Neural cell (in vitro differentiated cells): Measurements from ENCODE around the gene LY6G5B. TPM values are rescaled to one million over a fixed set of nuclear protein-coding genes. Genes with fewer than 3 reads are reported as not detected.

Experiments
- H2AFZ ChIP-seq: fragments of 200-600, 300-800 bp; sonication (generic), shearing (Covaris generic); 2 replicates; pipeline ENCODE4 v1.6.0; 2014; ENCODE audit warnings: low read depth, mild to moderate bottlenecking, antibody characterized with exemption, low read length, moderate library complexity
- H3F3A ChIP-seq: fragments of 200-600 bp; shearing (Covaris generic); 2 replicates; pipeline ENCODE4 v1.6.1; 2016; ENCODE audit warnings: mild to moderate bottlenecking, moderate library complexity, mixed read lengths, antibody characterized with exemption, low read length; ENCODE audit not compliant: insufficient read depth, poor library complexity, severe bottlenecking
- H3K27ac ChIP-seq: fragments of 200-600, 300-800 bp; sonication (generic), shearing (Covaris generic); 2 replicates; pipeline ENCODE4 v1.5.1; 2014; ENCODE audit warnings: mild to moderate bottlenecking, low read length, moderate library complexity
- H3K27me3 ChIP-seq: fragments of 300-800, 200-600 bp; sonication (generic), shearing (Covaris generic); 2 replicates; pipeline ENCODE4 v1.6.0; 2014; ENCODE audit warnings: mild to moderate bottlenecking, low read depth, low read length, moderate library complexity; ENCODE audit not compliant: insufficient read depth
- H3K36me3 ChIP-seq: fragments of 300-800, 200-600 bp; sonication (generic), shearing (Covaris generic); 2 replicates; pipeline ENCODE4 v1.5.1; 2014; ENCODE audit warnings: mild to moderate bottlenecking, antibody characterized with exemption, low read length, moderate library complexity; ENCODE audit not compliant: insufficient read depth
- H3K4me2 ChIP-seq: fragments of 300-800, 200-600 bp; sonication (generic), shearing (Covaris generic); 2 replicates; pipeline ENCODE4 v1.6.0; 2014; ENCODE audit warnings: mild to moderate bottlenecking, low read length
- H3K4me3 ChIP-seq: fragments of 300-800, 200-600 bp; sonication (generic), shearing (Covaris generic); 2 replicates; pipeline ENCODE4 v1.5.1; 2014; ENCODE audit warnings: mild to moderate bottlenecking, low read length, moderate library complexity
- H3K79me2 ChIP-seq: fragments of 200-600 bp; shearing (Covaris generic); replicated peaks from 2 replicates; pipeline ENCODE4 v1.6.0; 2014; ENCODE audit warnings: mild to moderate bottlenecking, low read length, moderate library complexity; ENCODE audit not compliant: insufficient read depth
- H3K9ac ChIP-seq: fragments of 300-800, 200-600 bp; sonication (generic), shearing (Covaris generic); 2 replicates; pipeline ENCODE4 v1.6.1; 2016; ENCODE audit warnings: mild to moderate bottlenecking, low read length, mixed read lengths
- H3K9me2 ChIP-seq: fragments of 200-600 bp; shearing (Covaris generic); 2 replicates; pipeline ENCODE4 v1.6.1; 2016; ENCODE audit warnings: mild to moderate bottlenecking, low read length, mixed read lengths; ENCODE audit not compliant: insufficient read depth
- H3K9me3 ChIP-seq: fragments of 200-600, 300-800 bp; sonication (generic), shearing (Covaris generic); 2 replicates; pipeline ENCODE4 v1.6.1; 2016; ENCODE audit warnings: mild to moderate bottlenecking, mixed run types, low read length, moderate library complexity, mixed read lengths
- H4K20me1 ChIP-seq: fragments of 200-600 bp; shearing (Covaris generic); 2 replicates; pipeline ENCODE4 v1.6.1; 2016; ENCODE audit warnings: mild to moderate bottlenecking, mixed run types; ENCODE audit not compliant: insufficient read depth
- EP300 ChIP-seq: fragments of 450-650 bp; conservative IDR thresholded peaks from 2 replicates; pipeline ENCODE4 v1.6.1; 2014; ENCODE audit warnings: antibody characterized with exemption, mild to moderate bottlenecking, moderate library complexity; ENCODE audit not compliant: poor library complexity, severe bottlenecking
- EZH2 ChIP-seq: fragments of 200-600, 300-800 bp; shearing (Covaris generic), sonication (generic); IDR thresholded peaks from 2 replicates; pipeline ENCODE4 v1.6.1; 2014; ENCODE audit warnings: antibody characterized with exemption, low read length, borderline replicate concordance, mild to moderate bottlenecking; ENCODE audit not compliant: insufficient read depth, poor library complexity, severe bottlenecking
- MXI1 ChIP-seq: fragments of 450-650 bp; conservative IDR thresholded peaks from 2 replicates; pipeline ENCODE4 v1.6.1; 2014; ENCODE audit warnings: antibody characterized with exemption, mild to moderate bottlenecking; ENCODE audit not compliant: poor library complexity, severe bottlenecking
- POLR2AphosphoS5 ChIP-seq: IDR thresholded peaks from 2 replicates; pipeline ENCODE4 v1.6.1; 2012
- RAD21 ChIP-seq: fragments of 450-650 bp; conservative IDR thresholded peaks from 2 replicates; pipeline ENCODE4 v1.6.1; 2014; ENCODE audit warnings: antibody characterized with exemption, mild to moderate bottlenecking, moderate library complexity
- SMC3 ChIP-seq: fragments of 450-650 bp; conservative IDR thresholded peaks from 2 replicates; pipeline ENCODE4 v1.6.1; 2014; ENCODE audit warnings: antibody characterized with exemption, mild to moderate bottlenecking, moderate library complexity; ENCODE audit not compliant: poor library complexity
- TAF1 ChIP-seq: IDR thresholded peaks from 2 replicates; pipeline ENCODE4 v1.6.1; 2012; ENCODE audit warnings: low read depth
- polyA plus RNA-seq: library from polyadenylated mRNA; depleted of rRNA; stranded (reverse); fragments of >200 nt; gene quantifications from 2 replicates; pipeline ENCODE4 v1.2.3, GENCODE V29; 2014
- TF ChIP-seq, protein P1 (sequence below): IDR thresholded peaks from 2 replicates; pipeline ENCODE4 v1.6.1; 2012; ENCODE audit warnings: borderline replicate concordance
- TF ChIP-seq, protein P2 (sequence below): fragments of 450-650 bp; IDR thresholded peaks from 2 replicates; pipeline ENCODE4 v1.5.1; 2014; ENCODE audit warnings: antibody characterized with exemption, mild to moderate bottlenecking, moderate library complexity; ENCODE audit not compliant: poor library complexity, severe bottlenecking

Gene LY6G5B
- polyA plus RNA-seq, 1 donor from 2014 or later = 4.0 TPM

DNA sequence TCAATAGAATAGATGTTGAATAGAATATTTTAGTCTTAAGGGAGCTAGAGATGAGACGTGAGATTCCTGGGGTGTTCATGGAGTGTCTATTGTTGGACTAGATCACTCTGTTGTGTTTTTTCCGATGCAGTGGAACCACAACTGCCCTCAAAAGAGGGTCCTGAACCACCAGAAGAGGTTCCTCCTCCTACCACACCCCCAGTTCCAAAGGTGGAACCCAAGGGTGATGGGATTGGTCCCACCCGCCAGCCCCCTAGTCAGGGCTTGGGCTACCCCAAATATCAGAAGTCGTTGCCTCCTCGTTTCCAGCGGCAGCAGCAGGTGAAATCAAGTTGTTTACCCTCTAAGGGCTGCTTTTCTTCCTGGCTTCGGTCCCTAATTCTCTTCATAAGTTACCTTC, 40.8 kb upstream of the LY6G5B start:
- TF ChIP-seq SMC3 = no peak
- H3K79me2 ChIP-seq = peaks cover 19% of the 10 kb centered on the region
- no peak overlapping the region for H3K4me3 ChIP-seq
- H3K4me2 ChIP-seq = no peak overlapping the region
- no peak overlapping the region for H3K9ac ChIP-seq
- no peaks in the 10 kb centered on the region for H3K9me2 ChIP-seq
- no peaks in the 10 kb centered on the region for H3K9me3 ChIP-seq
- H3K27ac ChIP-seq = no peak overlapping the region
- H4K20me1 ChIP-seq = no peaks in the 10 kb centered on the region
- H3K36me3 ChIP-seq = peaks cover 5% of the 10 kb centered on the region
- no peak overlapping the region for H2AFZ ChIP-seq
- no peaks in the 10 kb centered on the region for H3K27me3 ChIP-seq
- H3F3A ChIP-seq = no peaks in the 10 kb centered on the region

DNA sequence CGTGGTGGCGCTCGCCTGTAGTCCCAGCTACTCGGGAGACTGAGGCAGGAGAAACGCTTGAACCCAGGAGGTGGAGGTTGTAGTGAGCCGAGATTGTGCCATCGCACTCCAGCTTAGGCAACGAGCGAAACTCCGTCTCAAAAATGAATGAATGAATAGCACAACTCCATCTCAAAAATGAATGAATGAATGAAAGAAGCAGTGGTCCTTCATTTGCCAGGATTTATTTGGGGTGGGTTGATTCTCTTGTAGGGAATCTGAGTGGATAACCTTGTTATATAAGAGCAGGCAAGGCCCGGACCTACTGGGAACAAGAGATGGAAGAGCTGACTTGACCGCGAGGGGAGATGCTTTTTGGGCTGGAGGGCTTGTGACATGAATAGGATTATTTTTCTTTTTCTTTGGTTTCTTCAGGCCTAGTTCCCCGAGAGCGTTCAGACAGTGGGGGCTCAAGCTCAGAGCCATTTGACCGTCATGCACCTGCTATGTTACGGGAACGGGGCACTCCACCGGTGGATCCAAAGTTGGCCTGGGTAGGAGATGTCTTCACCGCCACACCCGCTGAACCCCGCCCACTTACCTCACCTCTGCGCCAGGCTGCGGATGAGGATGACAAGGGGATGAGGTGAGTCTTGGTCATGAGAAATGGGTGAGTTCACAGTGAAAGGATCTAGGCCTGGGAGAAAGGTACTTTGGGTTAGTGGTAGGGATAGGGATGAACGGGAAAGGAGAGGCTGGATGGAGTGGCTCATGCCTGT, 39.4 kb upstream of the LY6G5B start:
- Histone ChIP-seq H3K79me2 (peaks cover 15% of the 10 kb centered on the region), H3K27me3 (no peaks in the 10 kb centered on the region), H3K4me2 (no peak overlapping the region), H3K27ac (no peak overlapping the region), H2AFZ (no peak overlapping the region), H3K9me2 (no peaks in the 10 kb centered on the region), H4K20me1 (no peaks in the 10 kb centered on the region), H3F3A (no peaks in the 10 kb centered on the region), H3K4me3 (no peak overlapping the region), H3K36me3 (peaks cover 5% of the 10 kb centered on the region), H3K9me3 (no peaks in the 10 kb centered on the region), H3K9ac (no peak overlapping the region)
- no peak for TF ChIP-seq TAF1
- no peak for TF ChIP-seq SMC3
- TF ChIP-seq RAD21 = no peak
- no peak for TF ChIP-seq MXI1
- TF ChIP-seq POLR2AphosphoS5 = no peak
- TF ChIP-seq, protein P1, sequence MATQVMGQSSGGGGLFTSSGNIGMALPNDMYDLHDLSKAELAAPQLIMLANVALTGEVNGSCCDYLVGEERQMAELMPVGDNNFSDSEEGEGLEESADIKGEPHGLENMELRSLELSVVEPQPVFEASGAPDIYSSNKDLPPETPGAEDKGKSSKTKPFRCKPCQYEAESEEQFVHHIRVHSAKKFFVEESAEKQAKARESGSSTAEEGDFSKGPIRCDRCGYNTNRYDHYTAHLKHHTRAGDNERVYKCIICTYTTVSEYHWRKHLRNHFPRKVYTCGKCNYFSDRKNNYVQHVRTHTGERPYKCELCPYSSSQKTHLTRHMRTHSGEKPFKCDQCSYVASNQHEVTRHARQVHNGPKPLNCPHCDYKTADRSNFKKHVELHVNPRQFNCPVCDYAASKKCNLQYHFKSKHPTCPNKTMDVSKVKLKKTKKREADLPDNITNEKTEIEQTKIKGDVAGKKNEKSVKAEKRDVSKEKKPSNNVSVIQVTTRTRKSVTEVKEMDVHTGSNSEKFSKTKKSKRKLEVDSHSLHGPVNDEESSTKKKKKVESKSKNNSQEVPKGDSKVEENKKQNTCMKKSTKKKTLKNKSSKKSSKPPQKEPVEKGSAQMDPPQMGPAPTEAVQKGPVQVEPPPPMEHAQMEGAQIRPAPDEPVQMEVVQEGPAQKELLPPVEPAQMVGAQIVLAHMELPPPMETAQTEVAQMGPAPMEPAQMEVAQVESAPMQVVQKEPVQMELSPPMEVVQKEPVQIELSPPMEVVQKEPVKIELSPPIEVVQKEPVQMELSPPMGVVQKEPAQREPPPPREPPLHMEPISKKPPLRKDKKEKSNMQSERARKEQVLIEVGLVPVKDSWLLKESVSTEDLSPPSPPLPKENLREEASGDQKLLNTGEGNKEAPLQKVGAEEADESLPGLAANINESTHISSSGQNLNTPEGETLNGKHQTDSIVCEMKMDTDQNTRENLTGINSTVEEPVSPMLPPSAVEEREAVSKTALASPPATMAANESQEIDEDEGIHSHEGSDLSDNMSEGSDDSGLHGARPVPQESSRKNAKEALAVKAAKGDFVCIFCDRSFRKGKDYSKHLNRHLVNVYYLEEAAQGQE = no peak
- TF ChIP-seq, protein P2, sequence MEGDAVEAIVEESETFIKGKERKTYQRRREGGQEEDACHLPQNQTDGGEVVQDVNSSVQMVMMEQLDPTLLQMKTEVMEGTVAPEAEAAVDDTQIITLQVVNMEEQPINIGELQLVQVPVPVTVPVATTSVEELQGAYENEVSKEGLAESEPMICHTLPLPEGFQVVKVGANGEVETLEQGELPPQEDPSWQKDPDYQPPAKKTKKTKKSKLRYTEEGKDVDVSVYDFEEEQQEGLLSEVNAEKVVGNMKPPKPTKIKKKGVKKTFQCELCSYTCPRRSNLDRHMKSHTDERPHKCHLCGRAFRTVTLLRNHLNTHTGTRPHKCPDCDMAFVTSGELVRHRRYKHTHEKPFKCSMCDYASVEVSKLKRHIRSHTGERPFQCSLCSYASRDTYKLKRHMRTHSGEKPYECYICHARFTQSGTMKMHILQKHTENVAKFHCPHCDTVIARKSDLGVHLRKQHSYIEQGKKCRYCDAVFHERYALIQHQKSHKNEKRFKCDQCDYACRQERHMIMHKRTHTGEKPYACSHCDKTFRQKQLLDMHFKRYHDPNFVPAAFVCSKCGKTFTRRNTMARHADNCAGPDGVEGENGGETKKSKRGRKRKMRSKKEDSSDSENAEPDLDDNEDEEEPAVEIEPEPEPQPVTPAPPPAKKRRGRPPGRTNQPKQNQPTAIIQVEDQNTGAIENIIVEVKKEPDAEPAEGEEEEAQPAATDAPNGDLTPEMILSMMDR = no peak
- no peak for TF ChIP-seq EP300
- no peak for TF ChIP-seq EZH2
